CD1c-positive myeloid dendritic cell (primary cell): ENCODE measurements around the gene LEP.
"Not testable (repeated sequence)": the region's sequence is repeated elsewhere in the genome, so short reads cannot be mapped to it uniquely, and the experiment has no call there.

ENCODE experiments used
- DNase-seq: peaks from one replicate; pipeline ENCODE4 v3.0.0-alpha.2; 2016; ENCODE audit errors: extremely low spot score

Gene LEP

GRCh38 chr7:128271942-128272481 is 30.9 kb downstream of the LEP start:
- DNase-seq: no peak

GRCh38 chr7:128274246-128274883 is 33.3 kb downstream of the LEP start:
- DNase-seq: no peak

- DNase-seq: no peak
Measured at GRCh38 chr7:128274884-128275603, 34.0 kb downstream of the LEP start.

GRCh38 chr7:128275681-128276080 is 34.6 kb downstream of the LEP start:
- DNase-seq: no peak

- DNase-seq: no peak
Measured at GRCh38 chr7:128278366-128278765, 37.3 kb downstream of the LEP start.

- DNase-seq: no peak
Measured at GRCh38 chr7:128279124-128279713, 38.1 kb downstream of the LEP start.

- not testable (repeated sequence) for DNase-seq
Measured at GRCh38 chr7:128280451-128280850, 39.4 kb downstream of the LEP start.

- no peak for DNase-seq
Measured at GRCh38 chr7:128281605-128282380, 40.7 kb downstream of the LEP start.

- no peak for DNase-seq
Measured at GRCh38 chr7:128284102-128284501, 43.0 kb downstream of the LEP start.

GRCh38 chr7:128287556-128287955 is 46.5 kb downstream of the LEP start:
- no peak for DNase-seq

- DNase-seq: not testable (repeated sequence)
Measured at GRCh38 chr7:128298004-128298403, 56.9 kb downstream of the LEP start.

- no peak for DNase-seq
Measured at GRCh38 chr7:128299109-128299607, 58.1 kb downstream of the LEP start.

GRCh38 chr7:128302139-128302538 is 61.1 kb downstream of the LEP start:
- DNase-seq: no peak

- no peak for DNase-seq
Measured at GRCh38 chr7:128303133-128303532, 62.1 kb downstream of the LEP start.

- peak; percentile 30 for DNase-seq
Measured at GRCh38 chr7:128303643-128304042, 62.6 kb downstream of the LEP start.

- DNase-seq: no peak
Measured at GRCh38 chr7:128304212-128304611, 63.1 kb downstream of the LEP start.

- no peak for DNase-seq
Measured at GRCh38 chr7:128307061-128307460, 66.0 kb downstream of the LEP start.
